ENCODE results near the gene PAX2.
A peak's percentile ranks its signal among the peaks of the same experiment; 100 is the strongest.

Gene PAX2

DNA sequence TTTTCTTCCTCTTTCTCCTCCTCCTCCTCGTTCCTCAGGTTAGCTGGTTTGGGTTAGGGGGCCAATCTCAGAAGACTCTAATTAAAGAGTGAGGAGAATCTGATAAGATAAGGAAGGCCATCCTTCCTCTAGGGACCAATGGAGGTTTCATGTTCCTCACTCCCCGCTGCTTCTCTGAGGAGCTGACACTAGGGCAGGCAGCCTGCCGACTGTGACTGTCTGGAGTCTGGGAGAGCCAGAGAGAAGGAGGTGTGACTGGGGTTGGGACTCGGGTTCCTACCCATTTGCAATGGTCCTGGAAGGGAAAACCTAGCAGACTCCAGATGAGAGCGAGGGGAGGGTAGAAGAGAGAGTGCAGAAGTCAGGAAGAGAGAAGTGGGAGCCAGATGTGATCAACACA lies 15.3 kb downstream of the PAX2 start:
- FAIRE-seq: no peak

DNA sequence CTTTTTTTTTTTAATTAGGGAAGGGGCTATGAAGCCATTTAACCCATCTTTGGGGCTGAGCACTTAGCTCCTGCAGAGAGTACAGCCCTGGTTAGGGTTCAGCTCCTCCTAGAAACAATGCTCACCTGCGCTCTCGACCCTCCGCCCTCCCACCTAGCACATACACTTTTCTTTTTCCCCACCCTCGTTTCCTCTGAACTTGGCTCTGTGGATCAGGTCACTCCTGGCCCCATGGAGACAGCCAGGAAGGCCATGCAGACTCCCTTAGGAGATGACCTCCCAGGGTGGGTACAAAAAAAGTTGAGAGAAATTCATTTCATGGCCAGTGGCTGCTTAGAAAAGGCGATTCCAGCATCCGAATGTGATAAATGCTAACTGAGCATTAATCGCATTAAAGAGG lies 15.8 kb downstream of the PAX2 start:
- no peak for FAIRE-seq

DNA sequence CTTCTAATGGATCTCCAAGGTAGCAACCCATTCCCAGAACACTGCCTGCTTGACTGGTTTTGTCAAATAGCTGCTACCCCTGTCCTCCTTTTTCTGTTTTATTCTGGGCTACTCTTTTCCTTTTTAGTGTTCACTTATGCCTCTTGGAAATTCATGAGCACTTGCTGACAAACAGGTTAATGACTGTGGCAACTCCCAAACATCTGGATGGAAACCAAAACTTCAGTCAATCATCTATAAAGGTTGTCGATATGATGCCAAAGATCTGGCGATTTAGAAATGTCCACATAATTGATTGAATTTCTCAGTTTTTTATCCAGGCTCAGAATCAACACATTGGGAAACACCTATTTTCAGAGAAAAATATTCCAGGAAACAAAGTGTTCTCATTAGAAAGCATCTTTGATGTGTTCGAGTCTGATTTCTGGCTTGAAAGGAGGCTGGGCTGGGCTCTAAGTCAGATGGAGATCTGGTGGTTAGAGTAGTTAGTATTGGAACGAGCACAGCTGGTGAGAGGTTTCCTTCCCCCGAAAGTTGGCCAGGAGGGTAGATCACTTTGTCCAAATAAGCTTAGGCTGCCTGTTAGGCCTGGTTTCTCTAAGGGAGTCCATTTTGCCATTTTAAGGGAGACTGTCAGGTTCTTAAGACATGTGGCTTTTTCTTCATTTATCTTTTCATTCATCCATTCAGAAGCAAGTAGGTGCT lies 17.8 kb downstream of the PAX2 start:
- no peak for FAIRE-seq

DNA sequence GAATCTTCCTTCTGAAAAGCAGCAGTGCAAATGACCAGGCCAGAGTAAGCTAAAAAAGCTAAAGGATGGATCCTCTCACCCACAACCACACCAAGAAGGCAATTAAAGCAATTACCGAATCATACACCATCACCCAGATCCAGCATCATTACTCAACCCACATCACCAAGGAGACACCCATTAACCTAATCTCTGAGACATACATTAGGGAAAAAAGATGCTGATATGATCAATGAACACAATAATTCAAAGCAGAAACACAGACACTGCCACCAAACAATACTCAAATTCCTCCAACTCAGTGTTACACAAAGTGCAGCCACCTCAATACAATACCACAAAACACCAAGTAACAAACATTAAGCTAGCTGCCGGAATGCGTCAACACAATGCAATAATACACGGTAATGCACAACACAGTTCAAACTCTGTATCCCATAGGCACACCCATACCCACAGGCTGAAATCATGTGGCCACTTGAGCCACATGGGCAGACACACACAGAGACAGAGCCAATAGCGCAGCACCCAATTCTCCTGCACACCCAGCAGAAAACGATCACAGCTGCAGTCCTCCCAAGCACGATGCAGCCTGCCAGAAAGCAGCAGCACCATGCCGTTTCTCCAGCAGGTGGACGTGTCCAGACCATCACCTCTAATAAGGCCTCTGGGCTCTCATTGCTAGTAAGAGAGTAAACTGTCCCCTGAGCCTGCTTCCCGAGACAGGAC lies 21.5 kb downstream of the PAX2 start:
- no peak for FAIRE-seq

DNA sequence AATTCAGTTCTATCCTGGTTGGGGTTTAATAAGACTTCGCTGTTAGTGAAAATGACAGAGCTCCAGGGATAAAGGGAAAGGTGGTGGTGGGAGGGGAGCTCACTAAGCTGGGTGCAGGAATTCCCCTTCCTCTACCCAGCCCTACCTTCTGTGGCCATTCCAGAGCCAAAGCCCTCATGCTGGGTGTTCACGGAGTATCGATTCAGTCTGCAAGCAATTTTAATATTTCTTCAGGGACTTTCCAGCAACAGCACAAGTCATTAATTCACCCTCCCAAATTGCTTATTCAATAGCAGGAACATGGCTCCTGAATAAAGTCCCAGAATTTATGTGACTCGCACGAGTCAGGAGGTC lies 22.0 kb downstream of the PAX2 start:
- FAIRE-seq: no peak

DNA sequence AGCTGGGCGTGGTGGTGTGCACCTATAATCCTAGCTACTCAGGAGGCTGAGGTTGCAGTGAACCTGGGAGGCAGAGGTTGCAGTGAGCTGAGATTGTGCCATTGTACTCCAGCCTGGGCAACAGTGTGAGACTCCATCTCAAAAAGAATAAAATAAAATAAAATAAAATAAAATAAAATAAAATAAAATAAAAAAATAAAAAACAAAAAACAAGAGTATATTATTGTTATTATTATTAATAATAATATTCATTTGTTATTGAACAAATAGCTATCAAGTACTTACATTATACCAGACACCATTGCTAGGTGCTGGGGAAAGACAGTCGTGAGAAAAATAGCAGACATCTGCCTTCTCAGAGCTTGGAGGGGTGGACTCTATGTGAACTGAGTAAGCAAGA lies 24.1 kb downstream of the PAX2 start:
- FAIRE-seq: peak; percentile 11

DNA sequence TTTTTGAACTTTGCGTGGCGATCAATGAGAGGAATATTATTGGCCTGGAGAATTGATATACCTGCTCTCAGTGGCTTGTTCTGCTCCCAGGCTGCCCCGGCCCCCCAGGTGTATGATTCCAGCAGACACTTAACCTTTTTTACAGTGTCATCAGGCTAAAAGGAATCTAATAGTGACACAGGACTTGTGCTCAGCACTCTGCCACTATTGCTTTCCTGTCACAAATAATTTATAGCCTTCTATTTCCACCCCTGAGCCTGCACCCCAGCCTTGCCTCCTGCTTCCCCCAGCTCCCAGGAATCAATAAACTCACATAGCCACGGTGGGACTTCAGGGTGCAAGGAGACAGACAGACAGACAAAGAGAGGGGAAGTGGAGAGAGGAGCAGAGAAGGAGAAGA lies 28.3 kb downstream of the PAX2 start:
- no peak for FAIRE-seq

DNA sequence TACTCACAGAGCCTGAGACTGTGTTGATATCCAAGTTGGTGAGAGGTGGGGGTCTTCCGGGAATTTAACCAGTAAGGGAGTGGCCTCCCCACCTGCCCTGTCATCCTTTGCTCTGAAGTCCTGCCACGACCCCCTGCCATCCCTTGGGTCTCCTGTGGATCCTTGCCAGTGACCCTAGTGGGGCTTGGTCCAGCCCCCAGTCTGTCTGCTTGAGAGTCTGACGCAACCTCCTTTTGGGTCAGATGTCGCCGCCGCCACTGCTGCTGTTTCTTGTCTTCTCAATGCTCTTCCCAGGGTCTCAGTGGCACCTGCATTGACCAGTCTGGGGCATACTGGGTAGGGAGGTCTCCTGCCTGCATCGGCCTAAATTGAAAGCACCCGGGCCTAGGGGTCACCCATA lies 28.8 kb downstream of the PAX2 start:
- FAIRE-seq: no peak

DNA sequence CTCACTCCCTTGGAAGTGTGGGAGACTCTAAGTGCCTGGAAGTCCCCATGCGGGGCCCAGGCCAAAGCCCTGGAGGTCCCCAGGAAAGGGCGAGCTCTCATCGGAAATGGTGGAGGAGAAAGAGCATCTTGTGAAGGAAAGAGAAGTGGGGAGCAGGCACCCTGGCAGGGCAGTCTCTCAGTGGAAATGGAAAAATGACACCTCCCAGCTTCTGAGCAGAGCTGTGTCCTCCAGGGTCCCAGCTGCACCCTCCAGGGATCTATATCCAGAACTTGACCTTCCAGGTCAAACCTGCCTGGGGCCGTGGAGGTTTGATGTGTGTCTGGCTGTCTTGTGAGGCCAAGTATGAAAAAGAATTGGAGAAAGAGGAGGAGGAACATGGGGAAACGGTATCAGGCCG lies 29.5 kb downstream of the PAX2 start:
- FAIRE-seq: no peak

DNA sequence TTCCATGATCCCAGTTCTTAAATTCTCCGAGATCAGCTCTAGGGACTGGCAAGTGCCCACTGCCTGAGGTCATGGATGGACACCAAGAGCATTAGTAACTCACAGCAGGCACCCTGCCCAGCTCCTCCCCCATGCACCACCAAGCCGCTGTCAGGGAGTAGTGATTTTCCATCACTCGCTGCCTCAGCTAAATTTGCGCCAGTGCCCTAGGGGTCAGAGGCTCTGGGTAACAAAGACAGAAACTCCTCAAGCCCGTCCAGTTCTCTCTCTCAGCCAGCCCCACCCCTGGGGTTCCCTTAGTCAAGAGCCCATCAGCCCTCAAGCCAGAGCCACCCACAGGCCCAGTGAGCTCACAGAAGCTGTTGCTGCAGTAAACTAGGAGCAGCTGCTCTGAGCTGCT lies 30.0 kb downstream of the PAX2 start:
- no peak for FAIRE-seq

DNA sequence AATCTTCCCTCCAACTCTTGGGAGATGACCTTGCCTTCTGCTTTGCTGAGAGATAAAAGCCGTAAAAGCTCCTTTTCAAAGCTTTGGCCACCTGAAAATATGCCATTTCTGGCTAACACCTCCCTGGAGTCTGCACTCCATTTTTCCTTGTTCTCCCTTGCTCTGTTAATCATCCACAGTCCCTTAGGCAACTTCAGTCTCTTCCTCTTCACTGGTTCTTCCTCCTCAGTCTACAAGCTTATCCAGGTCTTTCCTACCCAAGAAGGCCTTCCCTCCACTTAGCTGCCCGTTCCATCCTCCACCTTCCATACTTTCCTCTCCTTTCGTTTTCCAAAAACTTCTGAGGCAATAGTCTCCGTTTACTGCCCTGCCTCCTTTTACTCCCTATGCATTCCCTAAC lies 30.5 kb downstream of the PAX2 start:
- no peak for FAIRE-seq

DNA sequence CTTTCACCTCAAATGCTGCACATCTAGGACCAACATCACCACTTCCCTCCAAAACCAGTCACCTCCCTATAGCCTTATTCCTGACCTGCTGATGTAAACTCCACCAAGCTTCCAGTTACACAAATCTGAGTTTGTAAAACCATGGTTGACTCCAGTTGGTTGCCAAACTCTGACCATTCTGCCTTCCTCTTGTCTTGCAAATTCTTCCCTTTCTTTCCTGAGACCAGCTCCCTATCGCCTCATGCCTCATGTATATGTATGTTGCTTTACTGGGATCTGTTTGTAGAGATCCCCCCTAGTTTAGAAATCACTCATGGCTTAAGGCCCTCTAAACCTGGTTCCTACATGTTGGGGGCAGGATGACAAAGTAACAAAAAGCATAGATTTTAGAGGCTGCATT lies 31.3 kb downstream of the PAX2 start:
- FAIRE-seq: no peak

DNA sequence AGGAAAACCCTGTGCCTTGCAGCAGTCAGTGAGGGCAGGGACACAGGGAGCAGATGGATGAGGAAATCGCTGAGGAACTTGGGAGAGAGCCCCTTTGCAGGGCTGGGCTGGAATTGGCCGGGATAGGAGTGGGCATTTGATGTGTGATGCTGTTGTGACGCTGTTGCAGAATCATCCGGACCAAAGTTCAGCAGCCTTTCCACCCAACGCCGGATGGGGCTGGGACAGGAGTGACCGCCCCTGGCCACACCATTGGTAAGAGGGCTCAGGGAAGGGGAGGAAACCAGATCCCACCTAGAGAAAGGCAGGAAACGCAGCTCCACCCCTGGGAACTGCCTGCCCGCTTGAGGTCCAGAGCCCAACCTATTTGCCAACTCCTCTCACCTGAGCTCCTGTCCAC lies 33.9 kb downstream of the PAX2 start:
- FAIRE-seq: no peak

DNA sequence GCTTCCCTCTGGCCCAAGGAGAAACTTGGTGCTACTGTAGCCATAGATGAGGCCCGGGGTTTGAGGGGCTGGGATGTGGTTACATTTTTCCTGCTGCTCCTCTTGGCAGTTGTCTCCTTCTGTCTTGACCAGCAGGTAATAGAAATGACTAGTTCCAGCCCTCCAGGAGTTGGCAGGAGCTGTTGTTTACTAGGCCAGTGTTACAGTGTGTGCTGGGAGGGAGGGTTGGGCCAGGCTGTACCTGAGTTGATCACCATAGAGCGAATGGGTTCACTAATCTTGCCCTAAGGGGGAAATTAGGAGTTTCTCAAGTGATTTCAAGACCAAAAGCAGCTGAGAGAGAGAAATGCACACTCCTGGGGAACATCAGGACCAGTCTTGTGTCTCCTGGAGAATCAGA lies 34.9 kb downstream of the PAX2 start:
- FAIRE-seq: no peak

DNA sequence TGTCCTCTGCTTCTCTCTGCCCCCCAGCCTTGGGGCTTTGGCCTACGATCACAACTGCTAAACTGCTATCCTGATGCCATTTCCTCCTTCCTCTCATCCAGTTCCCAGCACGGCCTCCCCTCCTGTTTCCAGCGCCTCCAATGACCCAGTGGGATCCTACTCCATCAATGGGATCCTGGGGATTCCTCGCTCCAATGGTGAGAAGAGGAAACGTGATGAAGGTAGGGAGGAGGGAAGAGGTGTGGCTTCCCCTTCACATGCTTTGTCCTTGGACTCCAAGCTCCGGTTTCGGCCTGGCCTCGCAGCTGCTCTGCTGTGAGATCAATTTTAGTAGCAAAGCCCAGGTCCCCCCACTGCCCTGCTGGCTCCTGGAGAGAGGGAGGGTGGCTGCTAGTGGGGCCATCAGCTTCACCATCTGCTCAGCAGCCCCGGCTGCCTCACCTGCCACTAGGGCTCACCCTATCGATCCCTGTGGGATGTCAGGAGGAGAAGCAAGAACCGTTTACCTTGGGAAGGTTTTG lies 35.8 kb downstream of the PAX2 start:
- no peak for FAIRE-seq

DNA sequence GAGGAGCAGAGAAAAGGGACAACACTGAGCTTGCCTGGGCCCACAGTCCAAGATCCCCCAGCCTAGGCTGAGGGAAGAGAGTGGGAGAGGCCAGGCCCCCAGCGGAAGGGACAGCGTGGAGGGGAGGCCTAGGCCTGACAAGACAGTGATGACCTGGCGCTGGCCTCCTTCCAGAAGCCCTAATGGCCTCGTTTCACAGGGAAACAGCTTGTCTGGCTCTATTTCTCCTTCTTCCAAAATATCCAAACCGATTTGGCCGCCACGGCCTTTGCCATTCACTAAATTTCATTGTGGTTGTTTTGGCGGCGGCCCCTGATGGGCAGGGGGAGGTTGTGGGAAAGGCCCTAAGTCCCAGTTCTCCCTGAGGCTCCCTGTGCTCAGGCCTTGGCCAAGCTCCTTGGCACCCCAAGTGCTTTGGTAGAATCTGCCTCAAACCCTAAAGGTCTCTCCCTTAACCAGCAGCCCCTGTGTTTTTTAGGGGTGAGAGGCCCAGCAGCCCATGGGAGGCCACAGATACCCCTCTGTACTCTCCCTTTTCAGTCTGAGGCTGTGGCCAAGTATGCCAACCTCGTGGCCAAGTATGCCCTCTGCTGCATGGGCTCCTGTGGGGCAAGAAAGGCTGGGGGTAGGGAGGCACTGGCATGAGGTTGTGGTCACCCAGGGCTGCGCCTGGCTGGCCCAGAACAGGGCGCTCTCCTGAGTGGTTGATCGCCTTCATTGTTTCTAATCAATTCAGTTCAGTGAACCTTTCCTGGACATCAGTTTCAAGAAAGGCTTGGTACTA lies 37.3 kb downstream of the PAX2 start:
- no peak for FAIRE-seq

DNA sequence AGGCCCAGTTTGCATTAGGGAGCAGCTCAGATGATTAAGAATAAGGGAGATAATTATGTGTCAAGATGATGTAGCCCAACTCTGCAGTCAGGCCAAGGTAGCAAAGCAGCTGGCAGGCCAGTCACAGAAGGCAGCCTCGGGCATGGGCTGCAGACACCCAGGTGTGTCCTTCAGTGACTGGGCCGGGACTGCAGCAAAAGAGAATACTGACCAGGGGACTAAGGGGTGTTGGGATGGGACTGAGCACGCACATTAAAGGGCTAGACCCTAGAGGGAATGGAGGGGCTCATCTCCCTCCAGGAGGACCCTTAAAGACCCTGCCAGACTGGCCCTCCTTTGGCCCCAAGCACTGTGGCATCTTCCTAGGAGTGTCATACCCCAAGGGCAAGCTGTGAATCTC lies 38.7 kb downstream of the PAX2 start:
- FAIRE-seq: no peak

DNA sequence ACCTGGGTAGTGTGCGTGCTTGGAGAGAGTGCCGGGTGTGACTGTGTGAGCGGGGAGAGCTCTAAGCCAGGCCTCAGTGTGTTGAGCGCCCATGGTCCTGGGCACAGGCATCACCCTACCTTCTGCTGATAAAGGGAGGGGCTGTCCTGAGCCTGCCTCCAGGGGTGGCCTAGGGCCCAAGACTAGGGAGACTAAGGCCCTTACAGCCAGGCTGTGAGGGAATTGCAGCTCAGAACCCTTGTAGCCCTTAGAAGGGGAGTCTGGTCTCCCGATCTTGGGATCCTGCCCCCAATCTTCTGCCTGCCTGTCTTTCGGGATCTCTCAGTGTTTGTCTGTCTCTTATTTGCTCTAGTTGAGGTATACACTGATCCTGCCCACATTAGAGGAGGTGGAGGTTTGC lies 41.2 kb downstream of the PAX2 start:
- no peak for FAIRE-seq

DNA sequence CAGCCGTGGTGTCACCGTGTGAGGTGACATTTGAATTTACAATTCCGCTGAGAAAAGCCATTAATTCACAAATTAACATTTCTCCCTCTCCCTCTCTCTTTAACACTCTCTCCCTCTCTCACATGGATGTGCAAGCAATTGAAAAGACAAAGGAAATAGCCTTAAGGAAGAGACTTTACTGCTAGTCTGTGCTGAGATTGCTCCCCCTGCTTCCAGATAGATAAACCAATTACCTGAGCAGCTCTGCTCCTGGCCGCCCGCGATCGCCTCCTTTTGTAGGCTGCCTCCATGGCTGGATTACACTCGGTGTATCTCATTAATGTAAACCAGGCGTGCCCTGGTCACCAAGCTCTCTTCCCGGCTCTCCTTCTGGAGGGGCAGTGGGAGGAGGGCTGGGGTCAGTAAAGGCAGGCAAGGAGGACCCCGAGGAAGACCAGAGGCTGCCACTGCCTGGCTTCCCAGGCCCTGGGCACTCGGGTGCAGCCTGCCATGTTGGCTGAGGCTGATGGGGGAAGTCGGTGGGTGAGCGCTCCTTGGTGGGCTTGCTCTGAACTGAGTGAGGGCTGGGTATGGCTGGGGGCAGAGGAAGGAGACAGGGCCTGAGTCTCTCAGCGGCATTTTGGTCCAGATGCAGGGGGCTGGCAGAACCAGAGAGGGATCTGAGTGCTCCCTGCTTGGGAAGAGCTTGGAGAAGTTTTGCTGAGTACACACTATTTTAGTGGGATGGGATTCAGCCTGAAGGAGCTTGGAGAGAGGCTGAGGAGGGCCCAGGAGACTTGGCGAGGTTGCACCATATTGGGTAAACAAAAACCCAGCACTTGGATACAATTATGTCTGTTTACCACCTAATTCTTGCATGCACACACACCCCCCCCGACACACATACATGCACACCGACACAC lies 42.9 kb downstream of the PAX2 start:
- no peak for FAIRE-seq

DNA sequence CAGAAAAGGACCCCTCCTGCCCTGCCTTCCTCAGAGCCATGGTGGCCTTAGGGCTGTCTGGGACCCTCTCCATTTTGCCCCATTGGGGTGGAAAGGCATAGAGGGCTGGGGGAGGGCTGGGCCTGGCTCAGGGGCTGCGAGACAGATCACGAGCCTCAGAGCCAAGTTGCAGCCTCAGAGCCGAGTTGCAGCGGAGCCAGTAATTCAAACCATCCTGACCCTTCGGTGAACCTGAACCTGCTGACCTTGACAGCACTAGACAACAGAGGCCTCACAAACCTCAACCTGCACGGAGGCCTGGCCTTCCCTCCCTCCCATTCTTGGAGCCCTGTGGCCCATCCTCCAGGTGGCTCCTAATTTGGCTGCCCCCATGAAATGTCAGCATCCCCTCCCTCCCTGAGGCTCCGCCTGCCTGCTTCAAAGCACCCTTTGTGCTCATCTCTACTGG lies 45.4 kb downstream of the PAX2 start:
- FAIRE-seq: no peak

DNA sequence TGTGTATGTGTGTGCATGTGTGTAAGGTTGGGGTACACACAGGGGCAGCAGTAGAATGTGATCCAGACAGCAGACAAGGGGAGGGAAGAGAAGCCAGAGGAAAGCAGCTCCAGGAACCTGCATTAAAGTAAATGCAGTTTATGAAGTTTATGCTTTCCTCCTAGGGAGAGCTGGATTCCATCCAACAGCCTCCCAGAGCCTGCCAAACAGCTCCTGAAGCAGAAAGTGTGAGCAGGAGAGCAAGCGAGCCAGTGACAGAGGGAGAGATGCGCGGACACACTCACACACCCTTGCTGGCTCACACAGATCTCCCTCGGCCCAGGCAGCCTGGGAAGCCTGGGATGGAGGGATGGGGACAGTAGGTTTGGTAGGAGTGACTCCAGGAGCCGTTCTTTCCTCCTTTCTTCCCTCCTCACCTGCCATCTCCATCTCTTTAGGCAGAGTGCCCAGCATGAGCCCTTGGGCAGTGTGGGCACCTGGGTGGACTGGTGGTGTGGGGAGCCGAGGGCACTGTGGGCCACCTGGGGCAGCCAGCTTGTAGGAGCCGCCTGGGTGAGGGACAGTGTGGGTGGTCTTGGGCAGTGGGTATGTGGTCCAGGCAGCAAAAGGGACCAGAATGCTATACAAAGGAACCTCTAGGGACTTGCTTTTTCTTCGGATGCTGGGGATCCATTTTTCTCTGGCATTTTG lies 46.1 kb downstream of the PAX2 start:
- FAIRE-seq: no peak

DNA sequence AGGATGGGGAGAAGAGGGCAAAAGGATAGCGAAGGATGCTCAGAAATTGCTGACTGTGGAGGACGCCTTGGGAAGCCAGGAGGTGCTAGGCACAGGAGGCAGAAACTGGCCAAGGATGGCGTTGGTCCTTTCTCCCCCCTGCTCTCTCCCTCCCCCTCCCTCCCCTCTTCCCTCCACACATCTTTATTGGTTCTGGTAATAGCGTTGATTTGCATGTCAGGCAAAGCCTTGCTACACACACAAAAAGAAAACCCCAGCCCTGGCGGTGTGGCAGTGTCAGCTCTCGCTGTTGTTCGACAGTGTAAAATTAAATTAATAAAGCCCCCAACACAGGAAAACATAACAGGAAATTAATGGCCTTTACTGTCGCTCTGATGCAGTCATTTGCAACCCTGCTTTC lies 47.2 kb downstream of the PAX2 start:
- FAIRE-seq: no peak
